ENCODE measurements around the gene PTPRH.

The PTPRH gene

GRCh38 chr19:55179606-55180484 lies 29.5 kb downstream of the PTPRH start, which contains the start of gene SYT5:
TSS of gene SYT5 (minus strand) at chr19:55180289. CDS start at chr19:55179041, 1,248 bp downstream.
- Histone ChIP-seq H3K36me3 (ENCODE audit: insufficient read depth) (no peaks in the 10 kb centered on the region), H3K79me2 (ENCODE audit: insufficient read depth, low read depth) (no peaks in the 10 kb centered on the region), H2AFZ (ENCODE audit: low read depth) (no peak within 1 kb of the TSS), H3K4me3 (IDR thresholded peaks at IDR 0.05; ENCODE audit: insufficient read depth, low read depth, low read length) (no peak within 1 kb of the TSS), H3K27me3 (ENCODE audit: insufficient read depth, low read depth) (peaks cover 75% of the 10 kb centered on the region), H4K20me1 (ENCODE audit: insufficient read depth) (no peaks in the 10 kb centered on the region), H3K4me1 (ENCODE audit: low read depth, poor library complexity, severe bottlenecking) (no peaks in the 10 kb centered on the region), H3K27ac (no peak within 1 kb of the TSS), H3K9ac (no peak within 1 kb of the TSS), H3K4me2 (no peak within 1 kb of the TSS)
- TF ChIP-seq, protein P1, sequence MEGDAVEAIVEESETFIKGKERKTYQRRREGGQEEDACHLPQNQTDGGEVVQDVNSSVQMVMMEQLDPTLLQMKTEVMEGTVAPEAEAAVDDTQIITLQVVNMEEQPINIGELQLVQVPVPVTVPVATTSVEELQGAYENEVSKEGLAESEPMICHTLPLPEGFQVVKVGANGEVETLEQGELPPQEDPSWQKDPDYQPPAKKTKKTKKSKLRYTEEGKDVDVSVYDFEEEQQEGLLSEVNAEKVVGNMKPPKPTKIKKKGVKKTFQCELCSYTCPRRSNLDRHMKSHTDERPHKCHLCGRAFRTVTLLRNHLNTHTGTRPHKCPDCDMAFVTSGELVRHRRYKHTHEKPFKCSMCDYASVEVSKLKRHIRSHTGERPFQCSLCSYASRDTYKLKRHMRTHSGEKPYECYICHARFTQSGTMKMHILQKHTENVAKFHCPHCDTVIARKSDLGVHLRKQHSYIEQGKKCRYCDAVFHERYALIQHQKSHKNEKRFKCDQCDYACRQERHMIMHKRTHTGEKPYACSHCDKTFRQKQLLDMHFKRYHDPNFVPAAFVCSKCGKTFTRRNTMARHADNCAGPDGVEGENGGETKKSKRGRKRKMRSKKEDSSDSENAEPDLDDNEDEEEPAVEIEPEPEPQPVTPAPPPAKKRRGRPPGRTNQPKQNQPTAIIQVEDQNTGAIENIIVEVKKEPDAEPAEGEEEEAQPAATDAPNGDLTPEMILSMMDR (conservative IDR thresholded peaks at IDR 0.05; ENCODE audit: low read depth, low read length), result no peak

- peaks cover 68% of the 10 kb centered on the region for H3K27me3 ChIP-seq (ENCODE audit: insufficient read depth, low read depth)
These were observed 30.3 kb downstream of the PTPRH start for GRCh38 chr19:55178781-55179599.

DNA sequence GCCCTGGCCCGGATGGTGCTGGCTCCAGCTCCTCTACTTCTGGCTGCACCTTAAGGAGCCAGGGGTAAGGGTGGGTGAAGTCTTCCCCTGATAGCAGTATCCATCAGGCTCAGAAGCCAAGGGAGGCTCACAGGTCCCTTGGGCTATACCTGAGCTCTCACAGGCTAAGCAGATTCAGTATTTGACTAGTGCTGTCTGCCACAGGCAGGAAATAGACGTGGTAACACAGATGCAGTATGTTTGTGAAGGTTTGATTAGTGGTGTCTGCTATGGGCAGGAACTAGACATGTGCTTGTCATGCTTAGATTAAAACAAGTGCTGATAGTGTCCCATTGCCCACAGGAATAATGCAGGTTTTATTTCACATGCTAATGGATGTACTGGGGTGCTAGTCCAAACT lies 33.2 kb downstream of the PTPRH start:
- H3K4me3 ChIP-seq (IDR thresholded peaks at IDR 0.05; ENCODE audit: insufficient read depth, low read depth, low read length), result no peak overlapping the region
- H3K4me1 ChIP-seq (ENCODE audit: low read depth, poor library complexity, severe bottlenecking), result no peaks in the 10 kb centered on the region

More at GRCh38 chr19:55178781-55179599, 30.3 kb downstream of the PTPRH start:
- no peak overlapping the region for H3K4me2 ChIP-seq
- H3K27ac ChIP-seq, result no peak overlapping the region
- H2AFZ ChIP-seq (ENCODE audit: low read depth), result no peak overlapping the region
- no peaks in the 10 kb centered on the region for H3K4me1 ChIP-seq (ENCODE audit: low read depth, poor library complexity, severe bottlenecking)
- no peak overlapping the region for H3K9ac ChIP-seq
- H4K20me1 ChIP-seq (ENCODE audit: insufficient read depth), result no peaks in the 10 kb centered on the region
- TF ChIP-seq, protein P1 (conservative IDR thresholded peaks at IDR 0.05; ENCODE audit: low read depth, low read length), result no peak
- no peaks in the 10 kb centered on the region for H3K79me2 ChIP-seq (ENCODE audit: insufficient read depth, low read depth)
- H3K4me3 ChIP-seq (IDR thresholded peaks at IDR 0.05; ENCODE audit: insufficient read depth, low read depth, low read length), result no peak overlapping the region
- no peaks in the 10 kb centered on the region for H3K36me3 ChIP-seq (ENCODE audit: insufficient read depth)

More for the DNA sequence above, 33.2 kb downstream of the PTPRH start:
- no peaks in the 10 kb centered on the region for H3K36me3 ChIP-seq (ENCODE audit: insufficient read depth)
- H3K27ac ChIP-seq, result no peak overlapping the region
- peaks cover 62% of the 10 kb centered on the region for H3K27me3 ChIP-seq (ENCODE audit: insufficient read depth, low read depth)
- H2AFZ ChIP-seq (ENCODE audit: low read depth), result no peak overlapping the region
- TF ChIP-seq, protein P1 (conservative IDR thresholded peaks at IDR 0.05; ENCODE audit: low read depth, low read length), result no peak
- H3K79me2 ChIP-seq (ENCODE audit: insufficient read depth, low read depth), result no peaks in the 10 kb centered on the region
- H3K9ac ChIP-seq, result no peak overlapping the region
- H4K20me1 ChIP-seq (ENCODE audit: insufficient read depth), result no peaks in the 10 kb centered on the region
- H3K4me2 ChIP-seq, result no peak overlapping the region

All from KMS-11 (cell line).